Measurements from ENCODE around the gene LHX6.

LHX6 gene

DNA sequence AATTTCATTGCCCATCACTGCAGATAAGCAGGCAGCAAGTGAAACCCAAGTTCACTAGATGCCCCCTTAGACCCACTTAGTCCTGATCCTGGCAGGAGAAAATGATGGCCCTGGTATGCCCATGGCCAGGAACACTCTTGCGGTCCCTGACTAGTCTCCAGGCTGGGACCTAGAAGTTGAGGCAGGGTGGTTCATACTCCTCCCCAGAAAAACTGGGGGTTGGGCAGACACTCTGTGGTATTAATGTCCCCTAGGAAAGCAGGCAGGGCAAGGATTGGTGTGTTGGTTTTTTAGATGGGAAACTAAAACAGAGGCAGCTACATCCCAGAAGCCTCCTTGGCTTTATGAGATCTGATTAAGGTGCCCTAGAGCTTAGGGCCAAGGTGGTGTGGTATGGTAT is 13.1 kb downstream of the LHX6 start:
- no peak for DNase-seq

DNA sequence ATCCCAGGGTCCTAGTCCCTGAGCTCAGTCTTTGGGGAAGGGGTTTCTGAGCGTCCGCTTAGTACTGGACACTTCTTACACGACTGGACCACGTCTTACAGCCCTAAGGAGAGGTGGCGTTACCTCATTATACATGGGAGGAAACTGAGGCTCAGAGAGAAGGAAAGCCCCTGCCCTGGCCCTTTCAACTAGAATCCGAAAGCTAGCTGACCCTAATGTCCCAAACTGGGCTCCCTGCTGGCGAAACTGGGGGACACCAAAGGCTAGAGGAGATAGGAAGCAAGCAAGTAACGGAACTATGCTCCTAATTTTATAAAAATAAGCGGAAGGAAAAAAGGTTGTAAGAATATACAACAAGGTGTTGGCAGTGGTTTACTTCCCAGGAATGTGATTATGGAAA is 14.2 kb downstream of the LHX6 start:
- no peak for DNase-seq

DNA sequence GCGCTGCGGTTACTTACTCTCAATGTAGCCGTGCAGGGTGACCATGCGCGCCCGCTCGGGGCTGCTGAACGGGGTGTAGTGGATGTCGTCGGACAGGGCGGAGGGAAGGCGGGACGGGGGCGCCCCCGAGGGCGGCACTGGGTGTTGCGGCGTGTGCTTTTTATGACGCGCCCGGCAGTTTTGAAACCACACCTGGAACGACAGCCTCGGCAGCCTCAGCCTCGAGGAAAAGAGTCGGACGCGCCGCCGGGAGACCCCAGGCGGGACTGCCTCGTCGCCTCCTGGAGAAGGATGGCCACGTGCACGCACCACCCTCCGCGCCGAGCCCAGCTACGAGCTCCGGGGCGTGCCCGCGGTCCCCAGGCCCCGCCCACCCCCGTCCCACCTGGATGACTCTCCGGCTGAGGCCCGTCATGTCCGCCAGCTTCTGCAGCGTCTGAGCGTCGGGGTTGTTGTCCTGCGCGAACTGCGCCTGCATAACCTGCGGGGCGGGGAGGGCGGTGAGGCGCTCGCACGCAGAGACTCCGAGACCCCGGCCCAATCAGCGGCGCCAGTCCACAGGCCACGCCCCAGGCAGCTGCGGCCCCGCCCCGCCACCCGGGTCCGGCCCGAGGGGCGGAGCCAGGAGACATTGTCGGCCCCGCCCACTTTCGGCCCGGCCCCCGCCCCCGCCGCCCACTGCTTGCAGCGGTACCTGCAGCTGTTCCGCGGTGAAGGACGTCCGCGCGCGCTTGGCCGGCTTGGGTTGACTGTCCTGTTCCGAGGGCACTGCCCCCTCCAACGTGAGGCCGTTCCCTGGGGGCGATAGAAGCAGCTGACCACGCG is 15.0 kb downstream of the LHX6 start:
- DNase-seq: peak; percentile 80

DNA sequence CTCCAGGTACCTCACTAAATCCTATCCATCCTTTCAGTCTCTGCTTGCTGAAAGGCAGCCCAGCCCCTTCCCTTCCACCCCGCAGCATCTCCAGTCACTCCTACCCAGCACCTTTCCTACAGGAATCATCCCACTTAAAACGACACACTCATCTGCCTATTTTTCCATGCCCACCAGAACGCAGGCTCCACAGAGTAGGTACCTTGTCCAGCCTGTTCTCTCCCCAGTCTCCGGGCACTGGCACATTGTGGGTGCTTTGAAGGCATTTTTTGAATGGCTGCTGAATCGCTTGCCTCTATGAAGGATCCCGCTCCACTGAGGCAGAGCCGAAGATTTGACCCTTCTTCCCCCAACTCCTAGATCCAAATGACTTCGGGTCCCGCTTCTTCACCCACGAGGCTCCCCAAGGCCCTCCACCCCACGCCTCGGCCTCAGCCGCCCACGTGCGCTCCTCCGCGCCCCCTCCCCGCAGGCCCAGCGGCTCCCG is 15.6 kb downstream of the LHX6 start:
- no peak for DNase-seq

DNA sequence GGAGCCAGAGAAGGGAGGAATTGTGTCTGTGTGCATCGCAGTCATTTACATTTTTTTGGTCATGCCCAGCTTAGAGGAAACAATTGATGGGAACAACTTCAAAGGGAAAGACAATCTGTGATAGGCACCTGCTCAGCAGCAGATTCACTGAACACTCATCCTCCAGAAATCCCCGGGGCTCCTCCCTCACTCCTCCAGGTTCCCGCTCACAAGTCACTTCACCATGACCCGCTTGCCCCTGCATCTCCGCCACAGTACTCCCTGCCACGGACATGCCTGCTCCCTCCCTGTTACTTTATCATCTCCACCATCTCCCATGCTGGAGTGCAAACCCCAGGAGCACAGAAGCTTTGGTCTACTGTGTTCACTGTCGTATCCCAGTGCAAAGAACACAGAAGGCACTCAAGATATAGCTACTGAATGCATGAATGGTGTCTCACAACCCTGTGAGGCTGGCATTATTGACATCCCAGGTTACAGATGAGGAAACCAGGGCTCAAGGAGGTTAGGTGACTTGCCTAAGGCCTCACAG is 16.2 kb downstream of the LHX6 start:
- DNase-seq: no peak

DNA sequence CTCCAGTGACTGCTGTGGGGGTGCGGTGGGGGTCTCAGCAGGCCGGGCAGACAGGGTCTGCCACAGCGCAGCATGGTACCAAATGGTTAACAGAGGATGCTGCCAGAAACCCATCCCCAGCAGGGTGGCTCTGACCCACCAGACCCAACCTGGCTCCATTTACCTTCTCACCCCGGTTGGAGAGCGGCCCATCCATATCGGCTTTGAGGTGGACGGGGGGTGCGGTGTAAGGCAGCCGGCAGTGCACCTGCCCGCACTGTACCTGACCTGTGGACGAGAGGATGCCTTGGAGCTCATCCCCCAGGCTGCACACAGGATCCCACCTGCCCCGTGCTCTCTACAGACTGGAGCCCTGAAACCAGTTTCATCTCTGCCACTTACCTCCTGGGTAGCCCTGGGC is 19.3 kb downstream of the LHX6 start:
- no peak for DNase-seq

DNA sequence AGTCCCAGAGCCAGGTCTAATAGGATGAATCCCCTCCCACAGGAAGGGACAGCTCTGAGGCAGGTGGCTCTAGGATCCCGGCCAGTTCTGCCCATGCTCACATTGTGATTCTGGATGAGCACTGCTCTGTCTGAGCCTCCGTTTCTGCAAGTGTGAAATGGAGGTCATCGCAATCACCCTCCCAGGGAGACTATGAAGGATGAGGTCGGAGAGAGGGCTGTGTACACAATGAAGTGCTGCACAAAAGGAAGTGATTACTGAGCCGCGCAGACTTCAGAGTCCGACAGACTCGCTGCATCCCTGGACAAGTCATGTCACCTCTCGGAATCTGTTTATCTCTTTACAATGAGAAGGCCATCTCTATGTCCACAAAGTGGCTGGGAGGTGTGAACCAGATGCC is 21.7 kb downstream of the LHX6 start:
- no peak for DNase-seq

DNA sequence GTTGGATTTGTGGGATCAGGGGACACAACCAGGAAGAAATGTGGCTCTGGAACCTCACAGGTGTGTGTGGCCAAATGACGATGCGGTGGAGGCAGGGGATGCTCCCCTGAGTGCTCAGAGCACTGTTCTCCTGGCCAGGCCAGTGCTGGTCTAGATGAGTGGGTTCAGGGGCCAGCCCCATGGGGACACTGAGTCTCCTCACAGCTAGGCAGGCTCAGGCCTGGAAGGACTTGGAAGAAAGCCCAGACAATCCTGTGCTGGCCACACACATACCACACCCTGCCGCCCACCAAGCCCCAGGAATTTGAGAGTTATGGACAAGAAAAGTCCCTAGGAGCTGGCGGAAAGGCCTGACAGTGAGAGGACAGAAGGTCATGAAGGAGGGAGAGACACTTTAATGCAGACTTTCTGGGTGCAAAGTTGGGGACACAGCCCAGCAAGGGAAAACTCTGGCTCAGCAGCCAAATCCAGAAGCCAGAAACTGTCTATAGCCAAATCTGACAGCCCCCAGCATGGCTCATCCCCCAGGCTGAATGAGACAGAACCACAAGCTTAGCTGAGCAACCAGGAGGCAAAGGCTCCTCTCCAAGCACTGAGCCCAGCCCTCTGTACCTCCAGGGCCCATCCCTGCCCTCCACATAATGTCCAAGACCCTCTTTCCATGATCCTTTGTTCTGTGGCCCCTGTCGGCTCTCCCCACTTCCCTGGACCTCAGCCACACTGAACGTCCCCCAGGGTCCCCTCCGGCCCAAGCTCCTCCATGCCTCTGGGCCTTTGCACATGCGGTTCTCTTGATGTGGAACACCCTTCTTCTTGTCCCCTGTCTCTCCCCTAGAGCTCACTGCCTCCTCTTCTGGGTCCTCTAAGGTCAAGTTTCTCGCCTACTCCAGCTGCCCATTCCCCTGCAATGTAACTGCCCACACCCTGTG is 22.4 kb downstream of the LHX6 start:
- no peak for DNase-seq

DNA sequence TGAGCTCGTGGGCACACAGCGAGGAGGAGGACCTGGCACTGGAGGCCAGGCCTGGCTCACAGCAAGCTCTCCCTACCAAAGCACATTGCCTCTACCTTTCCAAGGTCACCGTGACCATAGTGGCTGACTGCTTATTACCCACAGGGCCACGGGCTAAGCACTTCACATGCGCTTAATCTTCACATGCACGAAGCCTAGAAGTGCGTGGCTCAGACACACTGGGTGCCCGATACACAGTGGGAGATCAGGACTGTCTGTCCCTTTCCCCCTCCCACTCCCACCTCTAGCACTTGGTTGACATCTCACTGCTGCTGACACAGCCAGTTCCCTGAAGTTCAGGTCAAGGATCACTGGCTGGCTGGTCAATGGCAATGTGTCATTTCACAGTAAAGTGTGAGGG is 23.6 kb downstream of the LHX6 start:
- no peak for DNase-seq

DNA sequence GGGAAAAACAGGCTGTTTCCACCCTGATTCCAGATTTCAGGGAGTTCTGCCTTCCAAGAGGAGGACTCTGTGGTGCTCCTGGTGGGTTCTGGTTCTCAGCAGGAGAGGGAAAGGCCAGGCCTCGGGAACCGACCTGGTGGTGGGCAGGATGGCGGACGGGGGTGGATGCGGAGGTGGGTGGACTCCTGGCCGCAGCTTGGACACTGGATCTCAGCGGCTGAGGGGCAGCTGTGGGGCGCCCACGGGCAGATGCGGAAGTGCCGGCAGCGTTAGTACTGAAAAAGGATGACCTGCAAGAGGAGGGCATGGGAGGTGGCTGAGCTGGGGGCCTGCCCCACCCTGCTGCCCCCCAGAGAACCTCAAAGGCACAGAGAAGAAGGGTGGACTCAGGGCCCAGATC is 24.3 kb downstream of the LHX6 start:
- DNase-seq: no peak

DNA sequence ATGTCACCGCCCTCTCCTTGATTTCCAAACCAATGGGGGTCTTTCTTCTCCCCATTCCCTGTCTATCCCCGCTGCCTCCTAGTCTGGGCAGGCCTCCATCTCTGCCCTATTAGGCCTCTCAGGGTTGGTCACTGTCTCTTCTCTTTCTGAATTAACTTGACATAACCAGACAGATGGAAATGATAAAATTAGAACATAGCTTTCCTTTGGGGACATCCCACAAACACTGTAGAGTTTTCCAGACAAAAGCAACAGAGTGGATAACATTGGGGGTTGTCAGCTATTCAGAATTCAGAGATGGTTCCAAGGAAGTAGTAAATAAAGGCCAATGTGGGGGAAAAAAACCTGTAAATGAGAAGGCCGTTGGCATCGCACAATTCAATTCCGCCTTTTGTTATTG is 24.7 kb downstream of the LHX6 start:
- no peak for DNase-seq

DNA sequence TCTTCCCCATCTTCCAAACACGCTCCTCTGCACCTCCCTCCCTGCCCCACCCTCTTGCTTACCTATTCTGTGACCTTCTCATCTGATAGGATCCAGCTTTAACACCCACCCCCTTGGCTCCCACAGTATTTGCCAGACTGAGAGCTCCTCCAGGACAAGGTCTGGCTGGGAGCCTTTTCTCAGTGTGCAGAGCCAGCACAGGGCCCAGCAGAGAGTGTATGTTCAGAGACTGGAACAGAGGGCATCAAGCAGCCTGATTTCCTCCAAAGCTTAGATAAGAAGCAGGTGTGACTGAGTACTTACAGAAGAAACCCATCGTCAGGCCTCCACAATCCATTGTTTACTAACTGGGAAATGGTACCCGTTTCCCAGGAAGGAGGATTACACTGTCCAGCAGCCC is 26.6 kb downstream of the LHX6 start:
- DNase-seq: no peak

DNA sequence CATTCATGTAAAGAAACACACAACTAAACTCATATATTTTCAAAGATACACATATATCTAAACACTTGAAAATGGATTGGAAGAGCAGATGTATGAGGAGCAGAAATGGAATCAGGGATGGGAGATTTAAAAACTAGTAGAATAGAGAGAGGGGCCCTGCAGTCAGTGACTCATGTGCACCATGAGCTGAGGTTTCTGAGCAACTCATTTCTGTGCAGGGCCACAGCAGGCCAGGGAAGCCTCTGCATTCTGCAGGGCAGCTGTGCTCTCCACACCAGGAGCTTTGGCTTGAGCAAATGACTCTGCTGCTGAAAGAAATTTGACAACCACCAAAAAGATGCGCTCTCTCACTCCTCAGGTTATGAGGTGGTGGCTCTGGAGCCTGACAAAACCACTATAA is 27.1 kb downstream of the LHX6 start:
- DNase-seq: no peak

DNA sequence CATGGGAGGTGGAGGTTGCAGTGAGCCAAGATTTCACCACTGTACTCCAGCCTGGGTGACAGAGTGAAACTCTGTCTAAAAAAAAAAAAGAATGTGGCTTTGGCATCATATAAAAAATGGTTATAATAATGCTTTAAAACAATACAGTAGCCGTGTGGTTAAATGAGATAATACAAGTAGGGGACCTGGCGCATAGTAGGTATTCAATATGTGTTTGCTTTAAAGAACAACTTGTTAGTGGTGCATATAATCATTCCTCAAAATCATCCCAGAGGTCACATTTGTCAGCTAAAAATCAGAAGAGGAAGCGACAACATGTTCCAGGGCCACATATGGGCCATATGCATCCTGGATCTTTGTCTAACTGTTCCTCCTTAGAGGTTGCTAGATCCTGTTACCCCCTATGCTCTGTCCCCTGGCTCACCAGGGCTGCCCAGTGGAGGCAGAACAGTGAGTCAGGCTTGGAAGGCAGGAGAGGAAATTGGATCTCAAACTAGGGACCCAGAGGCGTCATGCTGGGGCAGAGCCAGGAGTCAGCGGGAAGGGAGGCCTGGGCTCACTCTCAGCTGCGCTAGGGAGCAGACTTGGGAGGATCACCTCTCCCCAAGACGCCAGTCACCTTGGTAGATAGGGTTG is 27.7 kb downstream of the LHX6 start:
- DNase-seq: no peak

DNA sequence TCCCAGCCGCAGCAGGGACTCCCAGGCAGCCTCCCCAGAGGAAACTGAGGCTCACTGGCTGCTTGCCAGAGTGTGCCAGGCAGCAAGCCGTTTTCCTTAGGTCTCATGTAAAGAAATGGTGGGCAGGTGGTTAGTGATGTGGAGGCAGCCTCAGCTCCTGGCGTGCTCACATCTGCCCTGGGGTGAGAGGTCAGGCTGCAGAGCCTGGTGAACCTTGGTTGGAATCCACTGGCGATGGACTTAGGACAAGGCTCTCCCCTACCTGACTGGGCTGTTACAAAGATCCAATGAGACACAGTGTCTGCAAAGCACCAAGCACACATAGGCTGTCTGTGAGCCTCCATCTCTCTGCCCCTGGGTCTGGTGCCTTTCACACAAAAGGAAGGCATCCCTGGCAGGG is 30.9 kb downstream of the LHX6 start:
- DNase-seq: no peak

DNA sequence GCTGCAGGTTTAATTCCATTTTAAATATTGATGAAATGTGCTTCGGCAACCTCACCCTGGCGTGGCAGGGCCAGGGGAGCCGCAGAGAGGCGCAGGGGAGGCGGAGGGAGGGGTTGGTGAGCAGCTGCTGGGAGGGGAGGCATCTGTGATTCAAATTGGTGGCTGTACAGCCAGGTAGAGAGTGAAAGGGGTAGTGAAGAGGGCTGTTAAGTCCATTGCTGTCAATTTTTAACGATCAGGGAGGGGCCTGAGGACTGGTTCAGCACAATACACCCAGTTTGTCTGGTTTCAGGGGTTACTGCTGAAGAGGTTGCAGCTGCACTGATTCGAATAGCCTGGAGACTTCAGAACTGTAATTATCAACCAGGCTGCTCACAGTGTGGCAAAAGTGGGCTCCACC is 31.3 kb downstream of the LHX6 start:
- DNase-seq: no peak

DNA sequence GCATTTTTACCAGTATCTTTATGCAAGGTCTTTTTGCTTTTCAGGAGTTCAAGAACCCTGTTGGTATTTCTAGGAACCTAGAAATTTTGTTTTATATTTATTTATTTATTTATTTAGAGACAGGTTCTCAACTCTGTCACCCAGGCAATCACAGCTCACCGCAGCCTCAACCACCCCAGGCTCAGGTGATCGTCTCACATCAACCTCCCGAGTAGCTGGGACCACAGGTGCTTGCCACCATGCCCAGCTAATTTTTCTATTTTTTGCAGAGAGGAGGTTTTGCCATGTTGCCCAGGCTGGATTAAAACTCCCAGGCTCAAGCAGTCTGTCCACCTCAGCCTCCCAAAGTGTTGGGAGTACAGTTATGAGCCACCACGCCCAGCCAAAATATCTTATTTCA is 32.9 kb downstream of the LHX6 start:
- no peak for DNase-seq

DNA sequence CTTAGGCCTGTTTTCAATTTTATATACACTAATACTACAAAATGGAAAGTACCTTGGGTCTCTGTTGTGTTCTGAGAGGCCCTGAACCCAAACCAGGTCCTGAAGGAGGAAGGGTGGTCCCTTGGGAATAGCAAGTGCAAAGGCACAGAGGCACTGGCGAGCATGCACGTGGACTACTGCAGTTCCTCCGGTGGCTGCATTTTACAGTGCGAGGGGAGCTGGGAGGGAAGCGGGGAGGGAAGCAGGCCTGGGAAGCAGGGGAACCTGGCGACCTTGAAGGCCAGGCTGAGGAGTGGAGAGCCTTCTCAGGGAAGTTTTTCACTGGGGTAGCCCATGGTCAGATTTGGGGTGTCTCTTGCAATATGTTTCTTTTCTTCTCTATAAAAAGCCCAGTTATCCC is 35.1 kb downstream of the LHX6 start:
- DNase-seq: no peak

DNA sequence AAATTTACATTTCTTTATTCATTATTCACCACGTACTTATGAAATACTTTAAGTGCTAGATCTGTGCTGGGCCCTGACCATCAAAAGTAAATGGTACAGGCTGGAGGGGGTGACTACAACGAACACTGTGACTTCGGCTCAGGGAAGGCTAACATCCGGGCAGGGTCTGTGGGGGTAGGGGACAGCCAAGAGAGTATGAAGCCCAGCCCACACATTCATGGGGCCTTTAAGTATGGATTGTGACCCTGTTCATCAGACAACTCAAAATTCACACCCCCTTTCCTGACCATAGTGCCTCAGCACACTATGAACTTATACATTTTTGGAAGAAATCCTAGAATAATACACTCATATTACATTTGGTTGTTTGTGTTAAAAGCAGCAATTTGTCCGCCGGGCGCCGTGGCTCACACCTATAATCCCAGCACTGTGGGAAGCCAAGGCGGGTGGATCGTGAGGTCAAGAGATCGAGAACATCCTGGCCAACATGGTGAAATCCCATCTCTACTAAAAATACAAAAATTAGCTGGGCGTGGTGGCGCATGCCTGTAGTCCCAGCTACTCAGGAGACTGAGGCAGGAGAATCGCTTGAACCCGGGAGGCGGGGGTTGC is 35.7 kb downstream of the LHX6 start:
- no peak for DNase-seq

DNA sequence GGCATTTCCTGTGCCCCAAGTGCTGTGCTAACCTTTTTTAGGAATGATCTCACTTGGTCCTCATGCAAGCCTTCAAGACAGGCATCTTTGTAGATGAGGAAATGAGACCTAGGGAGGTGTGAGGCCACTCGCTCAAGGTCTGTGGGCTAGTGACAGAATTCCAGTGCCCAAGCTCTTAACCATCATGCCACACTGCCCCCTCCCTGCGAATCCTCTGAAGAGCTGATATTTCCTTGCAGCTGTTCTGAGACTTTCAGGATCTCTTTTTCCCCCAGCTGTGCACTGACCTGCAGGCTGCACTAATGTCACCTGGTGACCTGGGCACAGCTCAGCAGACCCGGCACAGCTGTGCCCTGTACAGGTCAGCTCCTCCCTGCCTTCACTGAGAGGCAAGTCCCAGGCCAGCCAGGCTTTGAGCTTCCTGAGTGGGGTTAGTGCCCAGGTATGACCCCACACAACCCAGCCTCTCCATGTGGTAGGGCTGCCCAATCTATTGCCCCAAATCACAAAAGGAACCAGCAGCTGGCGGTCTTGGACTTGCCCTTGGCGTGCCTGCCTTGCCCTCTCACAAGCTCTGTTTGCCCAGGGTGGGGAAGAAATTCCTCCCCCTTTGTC is 36.4 kb downstream of the LHX6 start:
- DNase-seq: no peak

DNA sequence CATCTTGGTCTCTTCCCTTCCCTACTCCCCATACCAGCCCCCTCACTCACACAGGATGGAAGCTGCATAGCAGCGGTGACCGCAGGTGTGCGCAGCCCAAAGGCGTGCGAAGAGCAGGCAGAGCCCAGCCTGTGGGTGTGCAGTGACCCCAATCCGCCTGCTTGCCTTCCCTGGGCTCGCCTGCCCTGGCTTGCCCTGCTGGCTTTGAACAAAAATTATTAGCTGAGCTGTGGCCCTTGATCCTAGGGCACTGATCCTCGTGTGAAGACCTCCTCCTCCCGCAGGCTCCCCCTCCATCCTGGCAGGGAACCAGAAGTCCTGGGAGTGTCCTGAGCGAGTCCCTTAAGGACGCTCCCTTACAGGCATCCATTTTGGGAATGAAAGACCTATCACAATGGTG is 37.2 kb downstream of the LHX6 start:
- no peak for DNase-seq

DNA sequence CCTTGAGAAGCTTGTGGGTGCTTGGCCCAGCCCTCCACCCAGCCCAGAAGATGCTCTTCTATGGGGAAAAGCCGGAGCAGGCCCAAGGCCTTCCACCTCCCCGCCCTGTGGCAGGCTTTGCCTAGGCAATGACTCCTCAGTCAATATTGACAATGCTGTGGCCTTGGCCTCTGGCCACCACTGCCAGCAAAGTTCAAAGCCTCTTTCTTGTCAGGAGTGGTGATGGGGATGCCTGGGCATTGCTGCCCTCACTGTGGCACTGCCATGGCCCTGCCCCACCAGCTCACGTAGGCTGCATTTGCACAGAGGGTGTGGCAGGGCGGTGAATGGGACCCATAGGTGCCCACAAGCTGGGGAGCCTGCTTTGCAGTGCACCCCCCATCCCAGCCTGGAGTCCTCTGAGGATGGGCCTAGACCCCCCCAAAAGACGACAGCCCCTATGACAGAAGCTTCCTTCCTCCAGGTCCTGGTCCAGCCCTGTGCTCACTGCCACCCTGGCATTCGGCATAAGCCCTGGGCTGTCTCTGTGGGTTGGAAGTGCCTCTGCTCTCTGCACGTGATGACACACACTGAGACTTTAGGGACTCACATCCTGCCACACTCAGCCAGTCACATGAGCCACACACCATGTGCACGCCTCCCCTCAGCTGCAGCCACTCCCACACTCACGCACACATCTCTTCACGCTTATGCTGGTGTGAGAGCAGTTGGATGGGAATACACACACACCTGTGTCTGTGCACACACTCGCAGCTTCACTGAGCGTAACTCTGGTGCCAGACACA is 38.0 kb downstream of the LHX6 start:
- no peak for DNase-seq
